ENCODE measurements around the gene THSD4. TPM values are rescaled to one million over a fixed set of nuclear protein-coding genes. Genes with fewer than 3 reads are reported as not detected.
"Not testable (repeated sequence)": the region's sequence is repeated elsewhere in the genome, so short reads cannot be mapped to it uniquely, and the experiment has no call there.

The THSD4 gene
- polyA plus RNA-seq, 3 donors = 30.2 to 36.6 (median 36.3) TPM

GRCh38 chr15:71170163-71170562 lies 54.9 kb downstream of the THSD4 start:
- no peak for DNase-seq (ENCODE audit: extremely low read depth in 1 of 11, low read depth in 9 of 11, low spot score in 4 of 11)

DNA sequence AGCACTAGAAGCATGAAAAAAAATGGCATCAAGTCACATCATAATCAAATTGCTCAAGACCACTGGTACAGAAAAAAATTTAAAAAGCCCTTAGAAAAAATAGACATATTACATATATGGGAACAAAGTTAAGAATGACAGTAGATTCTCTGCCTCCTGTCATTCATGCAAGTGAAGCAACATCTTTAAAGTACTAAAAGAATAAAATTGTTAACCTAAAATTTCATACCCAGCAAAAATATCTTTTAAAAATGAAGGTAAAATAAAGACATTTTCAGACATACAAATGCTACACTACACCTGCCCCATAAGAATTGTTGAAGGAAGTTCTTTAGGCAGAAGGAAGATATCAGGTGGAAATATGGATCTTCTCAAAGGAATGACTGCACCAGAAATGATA lies 55.9 kb downstream of the THSD4 start:
- no peak for DNase-seq (ENCODE audit: extremely low read depth in 1 of 11, low read depth in 9 of 11, low spot score in 4 of 11)

GRCh38 chr15:71174360-71174759 lies 59.1 kb downstream of the THSD4 start:
- not testable (repeated sequence) for DNase-seq (ENCODE audit: extremely low read depth in 1 of 11, low read depth in 9 of 11, low spot score in 4 of 11)

- DNase-seq (ENCODE audit: extremely low read depth in 1 of 11, low read depth in 9 of 11, low spot score in 4 of 11) = peak in 8 of 11 donors; percentile 5 to 54 (median 26)
Observed at GRCh38 chr15:71180986-71181853, 65.9 kb downstream of the THSD4 start.

GRCh38 chr15:71182522-71182921 lies 67.3 kb downstream of the THSD4 start:
- DNase-seq (ENCODE audit: extremely low read depth in 1 of 11, low read depth in 9 of 11, low spot score in 4 of 11) = no peak

- no peak for DNase-seq (ENCODE audit: extremely low read depth in 1 of 11, low read depth in 9 of 11, low spot score in 4 of 11)
Observed at GRCh38 chr15:71183063-71183462, 67.8 kb downstream of the THSD4 start.

DNA sequence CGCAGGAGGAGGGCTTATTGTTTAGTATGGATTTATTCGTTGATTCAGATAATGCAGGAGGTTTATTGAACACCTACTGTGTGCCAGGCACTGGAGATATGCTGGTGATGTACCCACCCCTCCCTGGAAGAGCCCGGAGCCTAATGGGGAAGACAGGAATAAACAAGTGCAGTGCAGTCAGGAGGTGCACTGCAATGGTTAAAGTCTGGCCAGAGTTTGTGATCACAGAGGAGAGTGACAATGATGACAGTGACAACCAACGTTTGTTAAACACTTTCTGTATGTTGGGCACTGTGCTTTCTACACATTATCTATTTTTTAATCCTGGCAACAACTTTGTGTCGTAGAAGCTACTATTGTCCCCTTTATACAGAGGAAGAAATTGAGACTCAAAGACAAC lies 70.4 kb downstream of the THSD4 start:
- no peak for DNase-seq (ENCODE audit: extremely low read depth in 1 of 11, low read depth in 9 of 11, low spot score in 4 of 11)

GRCh38 chr15:71186267-71186666 lies 71.0 kb downstream of the THSD4 start:
- DNase-seq (ENCODE audit: extremely low read depth in 1 of 11, low read depth in 9 of 11, low spot score in 4 of 11) = no peak

GRCh38 chr15:71187078-71187477 lies 71.8 kb downstream of the THSD4 start:
- no peak for DNase-seq (ENCODE audit: extremely low read depth in 1 of 11, low read depth in 9 of 11, low spot score in 4 of 11)

- no peak for DNase-seq (ENCODE audit: extremely low read depth in 1 of 11, low read depth in 9 of 11, low spot score in 4 of 11)
Observed at GRCh38 chr15:71187526-71187925, 72.3 kb downstream of the THSD4 start.

DNA sequence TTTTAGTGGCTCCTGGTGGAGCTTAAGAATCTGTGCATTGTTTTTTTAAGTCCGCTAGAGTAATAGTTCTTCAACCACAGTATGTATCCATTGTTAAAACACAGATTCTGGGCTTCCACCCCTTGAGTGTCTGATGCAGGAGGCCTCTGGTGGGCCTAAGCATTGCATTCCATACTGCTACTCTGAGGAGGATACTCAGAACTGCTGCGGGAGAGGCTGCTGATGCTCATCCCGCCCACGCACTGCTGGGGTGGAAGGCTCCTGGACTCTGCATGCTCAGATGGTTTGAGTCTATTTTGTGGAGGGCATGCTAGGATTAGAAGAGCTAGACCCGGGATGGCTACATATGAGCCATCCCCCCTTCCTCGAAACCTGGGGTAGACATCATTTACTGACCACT lies 74.4 kb downstream of the THSD4 start:
- no peak for DNase-seq (ENCODE audit: extremely low read depth in 1 of 11, low read depth in 9 of 11, low spot score in 4 of 11)

GRCh38 chr15:71191296-71191695 lies 76.0 kb downstream of the THSD4 start:
- DNase-seq (ENCODE audit: extremely low read depth in 1 of 11, low read depth in 9 of 11, low spot score in 4 of 11) = no peak

DNA sequence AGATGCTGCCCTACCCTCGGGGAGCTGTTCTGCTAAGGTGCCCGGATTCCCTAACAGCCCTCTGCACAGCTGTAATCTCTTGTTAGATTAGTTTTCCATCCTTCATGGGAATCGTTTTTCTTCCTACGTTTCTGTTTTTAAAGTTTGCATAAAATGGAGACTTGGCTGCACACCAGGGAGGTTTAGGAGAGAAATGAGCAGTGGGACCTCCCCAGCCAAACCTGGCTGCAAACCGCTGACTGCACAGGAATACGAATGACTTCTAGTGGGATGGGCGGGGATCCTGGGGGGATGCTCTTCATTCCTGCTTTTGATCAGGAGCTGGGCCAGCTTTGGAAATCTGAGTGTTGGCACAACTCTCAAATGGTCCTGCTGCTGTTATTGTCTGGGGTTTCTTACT lies 77.5 kb downstream of the THSD4 start:
- DNase-seq (ENCODE audit: extremely low read depth in 1 of 11, low read depth in 9 of 11, low spot score in 4 of 11) = no peak

- DNase-seq (ENCODE audit: extremely low read depth in 1 of 11, low read depth in 9 of 11, low spot score in 4 of 11) = no peak
Observed at GRCh38 chr15:71194286-71194685, 79.0 kb downstream of the THSD4 start.

GRCh38 chr15:71195242-71195641 lies 80.0 kb downstream of the THSD4 start:
- DNase-seq (ENCODE audit: extremely low read depth in 1 of 11, low read depth in 9 of 11, low spot score in 4 of 11) = no peak

GRCh38 chr15:71197620-71198019 lies 82.3 kb downstream of the THSD4 start:
- no peak for DNase-seq (ENCODE audit: extremely low read depth in 1 of 11, low read depth in 9 of 11, low spot score in 4 of 11)

GRCh38 chr15:71198846-71199245 lies 83.6 kb downstream of the THSD4 start:
- DNase-seq (ENCODE audit: extremely low read depth in 1 of 11, low read depth in 9 of 11, low spot score in 4 of 11) = no peak

DNA sequence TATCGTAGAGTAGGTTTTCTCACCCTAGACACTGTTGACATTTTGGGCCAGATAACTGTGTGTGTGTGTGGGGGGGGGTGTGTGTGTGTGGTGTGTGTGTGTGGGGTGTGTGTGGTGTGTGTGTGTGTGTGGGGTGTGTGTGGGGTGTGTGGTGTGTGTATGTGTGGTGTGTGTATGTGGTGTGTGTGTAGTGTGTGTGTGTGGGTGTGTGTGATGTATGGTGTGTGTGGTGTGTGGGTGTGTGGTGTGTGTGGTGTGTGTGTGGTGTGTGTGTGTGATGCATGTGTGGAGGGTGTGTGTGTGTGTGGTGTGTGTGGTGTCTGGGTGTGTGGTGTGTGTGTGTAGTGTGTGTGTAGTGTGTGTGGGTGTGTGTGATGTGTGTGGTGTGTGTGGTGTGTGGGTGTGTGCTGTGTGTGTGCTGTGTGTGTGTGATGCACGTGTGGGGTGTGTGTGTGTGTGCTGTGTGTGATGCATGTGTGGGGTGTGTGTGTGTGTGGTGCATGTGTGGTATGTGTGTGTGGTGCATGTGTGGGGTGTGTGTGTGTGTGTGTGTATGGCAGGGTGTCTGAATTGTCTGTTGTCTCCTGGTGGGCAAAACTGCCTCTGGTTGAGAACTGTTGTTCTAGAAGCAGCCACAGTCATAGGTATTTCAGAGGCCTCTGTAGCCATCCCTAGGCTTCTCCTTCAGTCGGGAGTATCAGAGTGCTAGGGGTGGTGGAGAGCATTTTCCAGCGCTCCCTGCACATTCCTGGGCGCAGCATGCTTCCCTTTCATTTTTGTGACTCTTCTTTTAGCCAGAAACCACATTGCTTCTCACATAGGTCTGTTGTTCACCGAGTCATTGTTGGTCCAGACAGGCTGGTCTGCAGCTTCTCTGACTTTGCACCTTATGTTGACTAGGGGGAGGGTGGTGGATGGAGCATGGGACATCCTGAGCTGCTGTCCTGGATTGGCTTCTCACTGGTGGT lies 84.4 kb downstream of the THSD4 start:
- no peak for DNase-seq (ENCODE audit: extremely low read depth in 1 of 11, low read depth in 9 of 11, low spot score in 4 of 11)

- DNase-seq (ENCODE audit: extremely low read depth in 1 of 11, low read depth in 9 of 11, low spot score in 4 of 11) = peak in 8 of 11 donors; percentile 23 to 57 (median 38)
Observed at GRCh38 chr15:71201477-71201876, 86.2 kb downstream of the THSD4 start.

DNA sequence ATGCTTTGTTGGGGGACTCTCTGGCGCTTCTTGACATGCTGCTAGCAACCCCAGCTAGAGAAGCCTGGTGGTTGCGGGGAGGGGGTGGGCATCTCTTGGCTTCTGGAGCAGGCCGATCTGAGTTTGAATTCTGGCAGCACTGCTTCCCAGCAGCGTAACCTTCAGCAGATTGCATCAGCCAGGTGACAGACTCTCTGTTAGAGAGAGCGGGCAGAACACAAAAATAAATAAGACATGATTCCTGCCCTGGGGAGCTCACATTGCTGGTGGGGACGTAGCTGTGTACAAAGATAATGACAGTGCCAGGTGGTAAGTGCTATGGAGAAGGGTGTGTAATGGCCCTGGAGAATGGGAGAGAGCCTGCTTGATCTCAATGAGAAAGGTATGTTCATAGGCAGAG lies 87.4 kb downstream of the THSD4 start:
- DNase-seq (ENCODE audit: extremely low read depth in 1 of 11, low read depth in 9 of 11, low spot score in 4 of 11) = no peak

All from renal cortex interstitium (tissue), 11 donors.